HepG2 (cell line): ENCODE results near the gene VAMP2. TPM values are rescaled to one million over a fixed set of nuclear protein-coding genes. Genes with fewer than 3 reads are reported as not detected.

Source experiments
- FOXA1 ChIP-seq, 2 experiments: fragments of 450-650 bp in 1 of 2; sonication (generic) in 1 of 2; formaldehyde crosslinking in 1 of 2; IDR thresholded peaks; 2 replicates each; pipeline versions ENCODE4 v1.4.0 to v1.6.1; 2016 to 2020; ENCODE audit warnings: missing genetic modification reagents in 1 of 2
- FOXA3 ChIP-seq: IDR thresholded peaks from 2 replicates; pipeline ENCODE4 v1.6.1; 2016; ENCODE audit warnings: missing genetic modification reagents, missing compliant biosample characterization
- FOXK1 ChIP-seq: sonication (generic); formaldehyde crosslinking; IDR thresholded peaks from 2 replicates; pipeline ENCODE4 v1.4.0; 2020; ENCODE audit warnings: low read depth, missing genetic modification reagents, borderline replicate concordance
- GABPA ChIP-seq, 2 experiments: IDR thresholded peaks; 2 replicates each; pipeline ENCODE4 v1.6.1; 2011 to 2016; ENCODE audit warnings: low read depth in 2 of 2, low read length in 1 of 2, missing biosample characterization in 1 of 2, missing genetic modification characterization in 1 of 2
- GABPB1 ChIP-seq: IDR thresholded peaks from 2 replicates; pipeline ENCODE4 v1.6.1; 2016; ENCODE audit warnings: mild to moderate bottlenecking, missing genetic modification reagents, moderate library complexity, missing compliant biosample characterization
- HDAC6 ChIP-seq: fragments of 200-600 bp; sonication (generic); IDR thresholded peaks from 2 replicates; pipeline ENCODE4 v1.7.0; 2017; ENCODE audit warnings: mild to moderate bottlenecking, antibody characterized with exemption, low read length, low read depth
- MATR3 ChIP-seq: sonication (generic); formaldehyde crosslinking; IDR thresholded peaks from 2 replicates; pipeline ENCODE4 v1.4.0; 2020; ENCODE audit warnings: missing genetic modification reagents
- MAZ ChIP-seq, 2 experiments: sonication (generic) in 1 of 2; formaldehyde crosslinking in 1 of 2; IDR thresholded peaks; 2 replicates each; pipeline versions ENCODE4 v1.5.0 to v1.6.1; 2012 to 2020; ENCODE audit warnings: low read depth in 2 of 2, mild to moderate bottlenecking in 2 of 2, borderline replicate concordance in 1 of 2, improper control_type of control experiment in 1 of 2, low read length in 1 of 2, missing genetic modification reagents in 1 of 2, moderate library complexity in 1 of 2
- MEIS1 ChIP-seq: sonication (generic); formaldehyde crosslinking; IDR thresholded peaks from 2 replicates; pipeline ENCODE4 v1.9.0; 2021; ENCODE audit warnings: mild to moderate bottlenecking, missing genetic modification reagents, moderate library complexity, borderline replicate concordance
- PITX1 ChIP-seq: sonication (generic); formaldehyde crosslinking; IDR thresholded peaks from 2 replicates; pipeline ENCODE4 v1.5.1; 2020; ENCODE audit warnings: mild to moderate bottlenecking, missing genetic modification reagents
- POLR2AphosphoS2 ChIP-seq: IDR thresholded peaks from 2 replicates; pipeline ENCODE4 v1.6.1; 2011; ENCODE audit warnings: low read depth, low read length, improper control_type of control experiment
- POLR2AphosphoS5 ChIP-seq: IDR thresholded peaks from 2 replicates; pipeline ENCODE4 v1.6.1; 2012; ENCODE audit warnings: low read depth, low read length
- SAP130 ChIP-seq: IDR thresholded peaks from 2 replicates; pipeline ENCODE4 v1.6.1; 2016; ENCODE audit warnings: low read depth
- SMC3 ChIP-seq: IDR thresholded peaks from 2 replicates; pipeline ENCODE4 v1.6.1; 2011; ENCODE audit warnings: low read length, improper control_type of control experiment
- STAG1 ChIP-seq: sonication (generic); formaldehyde crosslinking; IDR thresholded peaks from 2 replicates; pipeline ENCODE4 v1.4.0; 2020; ENCODE audit warnings: missing genetic modification reagents
- TAF1 ChIP-seq: sonication (generic); formaldehyde crosslinking; IDR thresholded peaks from 2 replicates; pipeline ENCODE4 v1.4.0; 2020; ENCODE audit warnings: missing genetic modification reagents
- TBL1XR1 ChIP-seq: fragments of 150-350 bp; IDR thresholded peaks from 2 replicates; pipeline ENCODE4 v1.6.1; 2014; ENCODE audit warnings: borderline replicate concordance, low read length; ENCODE audit not compliant: partially characterized antibody
- TBP ChIP-seq: sonication (generic); formaldehyde crosslinking; IDR thresholded peaks from 2 replicates; pipeline ENCODE4 v1.5.0; 2020; ENCODE audit warnings: missing genetic modification reagents
- XBP1 ChIP-seq: sonication (generic); formaldehyde crosslinking; IDR thresholded peaks from 2 replicates; pipeline ENCODE4 v1.5.0; 2020; ENCODE audit warnings: missing genetic modification reagents
- YY1 ChIP-seq: IDR thresholded peaks from 2 replicates; pipeline ENCODE4 v1.6.1; 2011; ENCODE audit warnings: low read length, low read depth, moderate library complexity, mild to moderate bottlenecking; ENCODE audit not compliant: insufficient read depth, insufficient replicate concordance
- ZC3H4 ChIP-seq: sonication (generic); formaldehyde crosslinking; IDR thresholded peaks from 2 replicates; pipeline ENCODE4 v1.4.0; 2020; ENCODE audit warnings: missing genetic modification reagents, borderline replicate concordance
- ZNF24 ChIP-seq: fragments of 450-650 bp; IDR thresholded peaks from 2 replicates; pipeline ENCODE4 v1.6.1; 2017; ENCODE audit warnings: antibody characterized with exemption, mild to moderate bottlenecking
- ZNF275 ChIP-seq: sonication (generic); formaldehyde crosslinking; IDR thresholded peaks from 2 replicates; pipeline ENCODE4 v1.8.0; 2022; ENCODE audit warnings: missing genetic modification reagents, mild to moderate bottlenecking, inconsistent platforms, borderline replicate concordance
- ZNF317 ChIP-seq: sonication (generic); formaldehyde crosslinking; IDR thresholded peaks from 2 replicates; pipeline ENCODE4 v1.5.0; 2020; ENCODE audit warnings: mild to moderate bottlenecking, missing genetic modification reagents
- ZNF441 ChIP-seq: sonication (generic); formaldehyde crosslinking; IDR thresholded peaks from 2 replicates; pipeline ENCODE4 v1.7.0; 2021; ENCODE audit warnings: missing genetic modification reagents, borderline replicate concordance
- polyA plus RNA-seq, 8 experiments: library from polyadenylated mRNA; depleted of rRNA in 3 of 8; stranded (reverse) in 7 of 8; unstranded in 1 of 8; fragments of >200 nt; fragmentation: Illumina TruSeq in 4 of 8; extraction: Trizol in 4 of 8; gene quantifications; 2 replicates each; pipeline versions ENCODE4 v1.2.1 to v1.2.3, GENCODE V29; 2011 to 2016; ENCODE audit warnings: low read depth in 4 of 8, missing spikeins in 1 of 8, mixed read lengths in 1 of 8; ENCODE audit not compliant: insufficient read depth in 1 of 8
- total RNA-seq, 5 experiments: library from RNA; depleted of rRNA; stranded (reverse); fragments of >200 nt; fragmentation: Illumina TruSeq; extraction: Trizol; gene quantifications; 2 replicates each; pipeline ENCODE4 v1.2.3, GENCODE V29; 2016; ENCODE audit warnings: low read depth in 1 of 5
- TF ChIP-seq, protein P1 (sequence below): sonication (generic); formaldehyde crosslinking; IDR thresholded peaks from 2 replicates; pipeline ENCODE4 v1.4.0; 2020; ENCODE audit warnings: missing genetic modification reagents, borderline replicate concordance

VAMP2 gene
- total and polyA plus RNA-seq, 2 of the 13 experiments (the other 11 are each of a cell fraction or from before 2014, with no cell fraction given), result 3.9 to 17.2 TPM

DNA sequence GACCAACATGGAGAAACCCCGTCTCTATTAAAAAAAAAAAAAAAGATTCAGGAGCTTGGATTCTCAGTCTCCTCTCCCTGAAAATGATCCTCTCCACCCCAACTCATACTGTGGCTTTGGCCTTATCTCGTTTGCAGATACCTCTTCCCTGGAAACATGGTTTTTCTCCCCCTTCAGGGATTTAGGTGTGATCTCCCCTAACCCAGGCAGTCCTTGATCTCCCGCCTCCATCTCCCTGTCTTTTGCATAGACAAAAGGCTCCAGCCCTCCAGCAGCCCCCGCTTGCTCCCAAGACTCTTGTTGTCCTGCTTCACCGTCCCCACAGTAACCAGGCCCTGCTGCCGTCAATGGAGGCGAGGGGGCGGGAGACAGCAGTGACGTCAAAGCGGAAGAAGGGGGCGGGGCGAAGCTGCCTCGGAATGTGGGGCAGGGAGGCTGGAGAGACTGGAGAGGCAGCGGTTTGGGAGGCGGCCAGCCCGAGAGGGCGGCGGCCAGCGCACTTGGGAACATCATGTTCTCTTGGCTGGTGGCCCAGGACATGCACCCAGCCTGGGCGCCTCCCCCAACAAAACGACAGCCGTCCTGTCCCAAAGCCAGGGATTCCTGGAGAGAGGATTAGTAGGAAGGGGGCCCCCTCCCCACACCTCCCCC, 8.7 kb downstream of the VAMP2 start (continued):
- no peak for TF ChIP-seq TBP (CRISPR knock-in tag)
- TF ChIP-seq POLR2AphosphoS2, result no peak
- 0 out of 2 replicates have a peak, but pooled peaks have one; percentile 29 for TF ChIP-seq TAF1 (CRISPR knock-in tag)
- TF ChIP-seq XBP1 (CRISPR knock-in tag), result no peak
- no peak for TF ChIP-seq MEIS1
- TF ChIP-seq, protein P1, sequence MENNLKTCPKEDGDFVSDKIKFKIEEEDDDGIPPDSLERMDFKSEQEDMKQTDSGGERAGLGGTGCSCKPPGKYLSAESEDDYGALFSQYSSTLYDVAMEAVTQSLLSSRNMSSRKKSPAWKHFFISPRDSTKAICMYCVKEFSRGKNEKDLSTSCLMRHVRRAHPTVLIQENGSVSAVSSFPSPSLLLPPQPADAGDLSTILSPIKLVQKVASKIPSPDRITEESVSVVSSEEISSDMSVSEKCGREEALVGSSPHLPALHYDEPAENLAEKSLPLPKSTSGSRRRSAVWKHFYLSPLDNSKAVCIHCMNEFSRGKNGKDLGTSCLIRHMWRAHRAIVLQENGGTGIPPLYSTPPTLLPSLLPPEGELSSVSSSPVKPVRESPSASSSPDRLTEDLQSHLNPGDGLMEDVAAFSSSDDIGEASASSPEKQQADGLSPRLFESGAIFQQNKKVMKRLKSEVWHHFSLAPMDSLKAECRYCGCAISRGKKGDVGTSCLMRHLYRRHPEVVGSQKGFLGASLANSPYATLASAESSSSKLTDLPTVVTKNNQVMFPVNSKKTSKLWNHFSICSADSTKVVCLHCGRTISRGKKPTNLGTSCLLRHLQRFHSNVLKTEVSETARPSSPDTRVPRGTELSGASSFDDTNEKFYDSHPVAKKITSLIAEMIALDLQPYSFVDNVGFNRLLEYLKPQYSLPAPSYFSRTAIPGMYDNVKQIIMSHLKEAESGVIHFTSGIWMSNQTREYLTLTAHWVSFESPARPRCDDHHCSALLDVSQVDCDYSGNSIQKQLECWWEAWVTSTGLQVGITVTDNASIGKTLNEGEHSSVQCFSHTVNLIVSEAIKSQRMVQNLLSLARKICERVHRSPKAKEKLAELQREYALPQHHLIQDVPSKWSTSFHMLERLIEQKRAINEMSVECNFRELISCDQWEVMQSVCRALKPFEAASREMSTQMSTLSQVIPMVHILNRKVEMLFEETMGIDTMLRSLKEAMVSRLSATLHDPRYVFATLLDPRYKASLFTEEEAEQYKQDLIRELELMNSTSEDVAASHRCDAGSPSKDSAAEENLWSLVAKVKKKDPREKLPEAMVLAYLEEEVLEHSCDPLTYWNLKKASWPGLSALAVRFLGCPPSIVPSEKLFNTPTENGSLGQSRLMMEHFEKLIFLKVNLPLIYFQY, result no peak
- no peak for TF ChIP-seq FOXA1 (IDR thresholded peaks at IDR 0.05)
- TF ChIP-seq FOXA1 (CRISPR knock-in tag; IDR thresholded peaks at IDR 0.05), result 0 out of 2 replicates have a peak, but pooled peaks have one; percentile 16
- peak; percentile 80; the same call in 1 of the 2 replicates for TF ChIP-seq MAZ (IDR thresholded peaks at IDR 0.05; ENCODE audit: borderline replicate concordance, low read depth, low read length)
- TF ChIP-seq MAZ (CRISPR knock-in tag; IDR thresholded peaks at IDR 0.05; ENCODE audit: low read depth), result peak; percentile 28; the same call in 1 of the 2 replicates
- TF ChIP-seq ZNF275, result no peak
- no peak for TF ChIP-seq GABPA (IDR thresholded peaks at IDR 0.05; ENCODE audit: low read depth, low read length)
- peak; percentile 50 for TF ChIP-seq GABPA (CRISPR knock-in tag; IDR thresholded peaks at IDR 0.05; ENCODE audit: low read depth)
- TF ChIP-seq FOXK1 (CRISPR knock-in tag), result peak; percentile 12; the same call in 1 of the 2 replicates
- peak; percentile 55; the same call in 1 of the 2 replicates for TF ChIP-seq SAP130 (CRISPR knock-in tag)
- TF ChIP-seq POLR2AphosphoS5, result peak; percentile 35; the same call in 1 of the 2 replicates
- no peak for TF ChIP-seq ZNF24
- TF ChIP-seq ZNF441, result no peak
- TF ChIP-seq STAG1 (CRISPR knock-in tag), result no peak
- TF ChIP-seq GABPB1, result peak; percentile 76
- no peak for TF ChIP-seq ZNF317
- no peak for TF ChIP-seq HDAC6
- TF ChIP-seq SMC3, result no peak
- peak; percentile 4 for TF ChIP-seq TBL1XR1
- 0 out of 2 replicates have a peak, but pooled peaks have one; percentile 0 for TF ChIP-seq PITX1 (CRISPR knock-in tag)
- TF ChIP-seq ZC3H4 (CRISPR knock-in tag), result no peak
- no peak for TF ChIP-seq FOXA3 (CRISPR knock-in tag)
- no peak for TF ChIP-seq MATR3 (CRISPR knock-in tag)
- TF ChIP-seq YY1, result peak; percentile 66
